DND-41 (cell line): ENCODE data around the gene RAD52.

Experiments
- ATAC-seq: fragments of 200-7000 bp; cut with Tn5 transposase; 3 replicates; pipeline ENCODE4 v1.9.1; 2021; ENCODE audit warnings: low read depth; ENCODE audit not compliant: insufficient read depth
- DNase-seq: peaks from one replicate; pipeline ENCODE4 v3.0.0-alpha.2; 2020
- H2AFZ ChIP-seq: 2 replicates; pipeline ENCODE4 v1.6.0; 2012; ENCODE audit warnings: low read depth, low read length
- H3K27ac ChIP-seq: 2 replicates; pipeline ENCODE4 v1.5.1; 2012; ENCODE audit warnings: low read length, inconsistent platforms
- H3K27me3 ChIP-seq: fragments of 200-600 bp; sonication (generic); 2 replicates; pipeline ENCODE4 v1.6.0; 2012; ENCODE audit warnings: low read length, mild to moderate bottlenecking, inconsistent platforms; ENCODE audit not compliant: insufficient read depth, poor library complexity
- H3K36me3 ChIP-seq: 2 replicates; pipeline ENCODE4 v1.5.1; 2012; ENCODE audit warnings: low read length, inconsistent platforms; ENCODE audit not compliant: insufficient read depth
- H3K4me1 ChIP-seq: 2 replicates; pipeline ENCODE4 v1.5.1; 2012; ENCODE audit warnings: mild to moderate bottlenecking, low read length; ENCODE audit not compliant: insufficient read depth
- H3K4me2 ChIP-seq: 2 replicates; pipeline ENCODE4 v1.6.0; 2012; ENCODE audit warnings: mild to moderate bottlenecking, moderate library complexity, low read length, inconsistent platforms; ENCODE audit not compliant: insufficient read depth
- H3K4me3 ChIP-seq, 2 experiments: fragments of 200-600 bp in 1 of 2; shearing (Covaris generic) in 1 of 2; 2 replicates each; pipeline ENCODE4 v1.5.1; 2012 to 2016; ENCODE audit warnings: inconsistent platforms in 2 of 2, low read length in 2 of 2, mild to moderate bottlenecking in 2 of 2, low read depth in 1 of 2, moderate library complexity in 1 of 2
- H3K79me2 ChIP-seq: 2 replicates; pipeline ENCODE4 v1.6.0; 2012; ENCODE audit warnings: low read length, inconsistent platforms; ENCODE audit not compliant: insufficient read depth
- H3K9ac ChIP-seq: 2 replicates; pipeline ENCODE4 v1.6.0; 2012; ENCODE audit warnings: low read depth, mild to moderate bottlenecking, inconsistent platforms, low read length, moderate library complexity
- H3K9me3 ChIP-seq: 2 replicates; pipeline ENCODE4 v1.5.1; 2012; ENCODE audit warnings: low read length, moderate library complexity, mild to moderate bottlenecking, inconsistent platforms; ENCODE audit not compliant: insufficient read depth, severe bottlenecking
- H4K20me1 ChIP-seq: 2 replicates; pipeline ENCODE4 v1.6.0; 2012; ENCODE audit warnings: low read length; ENCODE audit not compliant: insufficient read depth
- EZH2 ChIP-seq: IDR thresholded peaks from 3 replicates; pipeline ENCODE4 v1.6.1; 2012; ENCODE audit warnings: borderline replicate concordance, low read depth, mild to moderate bottlenecking, moderate library complexity, low read length, inconsistent platforms; ENCODE audit not compliant: severe bottlenecking
- TF ChIP-seq, protein P1 (sequence below): IDR thresholded peaks from 2 replicates; pipeline ENCODE4 v1.5.1; 2012; ENCODE audit warnings: borderline replicate concordance, low read length, moderate library complexity, mild to moderate bottlenecking; ENCODE audit not compliant: poor library complexity, severe bottlenecking; ENCODE audit errors: extremely low read depth

RAD52 gene

DNA sequence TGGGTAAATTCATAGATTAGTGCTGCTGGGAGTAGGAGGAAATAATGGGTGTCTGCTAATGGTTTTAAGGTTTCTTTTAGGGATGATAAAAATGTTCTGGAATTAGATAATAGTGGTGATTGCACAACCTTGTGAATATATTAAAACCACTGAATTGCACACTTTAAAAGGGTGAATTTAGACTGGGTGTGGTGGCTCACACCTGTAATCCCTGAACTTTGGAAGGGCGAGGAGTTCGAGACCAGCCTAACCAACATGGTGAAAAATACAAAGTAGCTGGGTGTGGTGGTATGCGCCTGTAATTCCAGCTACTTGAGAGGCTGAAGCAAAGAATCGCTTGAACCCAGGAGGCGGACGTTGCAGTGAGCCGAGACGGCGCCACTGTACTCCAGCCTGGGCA is 1.3 kb downstream of the RAD52 start:
- DNase-seq (no peak), ATAC-seq (no peak)
- Histone ChIP-seq H3K36me3 (peaks cover 21% of the 10 kb centered on the region), H3K9me3 (no peaks in the 10 kb centered on the region), H3K4me2 (peak overlapping the region; percentile 89), H3K27ac (no peak overlapping the region), H3K27me3 (no peaks in the 10 kb centered on the region), H3K4me1 (peaks cover 25% of the 10 kb centered on the region), H3K9ac (peak overlapping the region; percentile 89), H3K79me2 (peaks cover 61% of the 10 kb centered on the region), H3K4me3 (peak overlapping the region; percentile 87 to 88; a peak in 3 of 4 replicates), H2AFZ (no peak overlapping the region), H4K20me1 (peaks cover under 1% of the 10 kb centered on the region; the same call in 1 of the 2 replicates)
- TF ChIP-seq, protein P1, sequence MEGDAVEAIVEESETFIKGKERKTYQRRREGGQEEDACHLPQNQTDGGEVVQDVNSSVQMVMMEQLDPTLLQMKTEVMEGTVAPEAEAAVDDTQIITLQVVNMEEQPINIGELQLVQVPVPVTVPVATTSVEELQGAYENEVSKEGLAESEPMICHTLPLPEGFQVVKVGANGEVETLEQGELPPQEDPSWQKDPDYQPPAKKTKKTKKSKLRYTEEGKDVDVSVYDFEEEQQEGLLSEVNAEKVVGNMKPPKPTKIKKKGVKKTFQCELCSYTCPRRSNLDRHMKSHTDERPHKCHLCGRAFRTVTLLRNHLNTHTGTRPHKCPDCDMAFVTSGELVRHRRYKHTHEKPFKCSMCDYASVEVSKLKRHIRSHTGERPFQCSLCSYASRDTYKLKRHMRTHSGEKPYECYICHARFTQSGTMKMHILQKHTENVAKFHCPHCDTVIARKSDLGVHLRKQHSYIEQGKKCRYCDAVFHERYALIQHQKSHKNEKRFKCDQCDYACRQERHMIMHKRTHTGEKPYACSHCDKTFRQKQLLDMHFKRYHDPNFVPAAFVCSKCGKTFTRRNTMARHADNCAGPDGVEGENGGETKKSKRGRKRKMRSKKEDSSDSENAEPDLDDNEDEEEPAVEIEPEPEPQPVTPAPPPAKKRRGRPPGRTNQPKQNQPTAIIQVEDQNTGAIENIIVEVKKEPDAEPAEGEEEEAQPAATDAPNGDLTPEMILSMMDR, result no peak

DNA sequence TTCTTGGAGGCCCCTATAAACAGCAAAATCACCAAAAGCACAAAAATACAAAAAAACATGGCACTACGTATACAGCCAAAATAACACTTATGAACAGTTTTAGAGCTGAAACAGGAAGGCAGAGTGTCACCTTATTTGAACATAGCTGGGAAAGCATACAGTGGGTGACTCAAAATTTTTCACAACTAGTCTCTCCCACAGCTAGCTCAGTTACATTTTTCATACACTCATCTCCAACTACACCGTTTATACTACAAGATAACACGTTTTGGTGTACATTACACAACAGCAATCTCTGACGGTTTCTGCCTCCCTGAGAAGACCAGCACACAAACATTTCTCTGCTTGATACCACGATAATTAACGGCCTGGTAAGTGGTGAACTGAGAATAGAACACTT is 2.9 kb downstream of the RAD52 start:
- H3K27me3 ChIP-seq, result no peaks in the 10 kb centered on the region
- TF ChIP-seq, protein P1, result no peak
- no peak for TF ChIP-seq EZH2
- H3K79me2 ChIP-seq, result peaks cover 76% of the 10 kb centered on the region
- H3K27ac ChIP-seq, result no peak overlapping the region
- DNase-seq (no peak), ATAC-seq (no peak)
- no peaks in the 10 kb centered on the region for H3K9me3 ChIP-seq
- peaks cover 32% of the 10 kb centered on the region for H3K36me3 ChIP-seq
- peak overlapping the region; percentile 36; the same call in 1 of the 2 replicates for H3K4me2 ChIP-seq
- H3K9ac ChIP-seq, result no peak overlapping the region
- H3K4me3 ChIP-seq, result no peak overlapping the region
- H3K4me1 ChIP-seq, result peaks cover 25% of the 10 kb centered on the region
- no peak overlapping the region for H2AFZ ChIP-seq
- H4K20me1 ChIP-seq, result peaks cover 4% of the 10 kb centered on the region; the same call in 1 of the 2 replicates

DNA sequence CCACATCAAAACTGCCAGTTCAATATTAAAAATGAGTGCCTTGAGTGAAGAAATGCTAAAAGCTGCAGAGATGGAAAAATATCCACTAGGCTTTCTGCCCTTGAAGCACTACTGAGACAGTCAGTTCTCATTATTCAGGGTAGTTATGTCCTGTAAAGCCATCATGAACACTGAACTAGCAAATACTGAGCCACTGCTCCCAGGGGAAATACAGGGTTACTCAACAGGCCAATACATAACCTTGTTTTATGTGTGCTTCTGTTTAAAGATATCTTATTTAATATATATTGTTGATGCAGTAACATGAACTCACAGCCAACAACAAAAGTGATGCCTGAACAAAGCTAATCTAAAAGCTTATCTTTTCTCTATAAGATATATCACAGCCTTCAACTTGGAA is 3.3 kb downstream of the RAD52 start:
- Histone ChIP-seq H3K4me2 (no peak overlapping the region), H3K4me3 (no peak overlapping the region), H3K9ac (no peak overlapping the region), H3K36me3 (peaks cover 33% of the 10 kb centered on the region), H3K4me1 (peaks cover 25% of the 10 kb centered on the region), H2AFZ (no peak overlapping the region), H3K9me3 (no peaks in the 10 kb centered on the region), H3K27me3 (no peaks in the 10 kb centered on the region), H4K20me1 (peaks cover 4% of the 10 kb centered on the region; the same call in 1 of the 2 replicates), H3K79me2 (peaks cover 78% of the 10 kb centered on the region), H3K27ac (no peak overlapping the region)
- DNase-seq (no peak), ATAC-seq (no peak)
- TF ChIP-seq, protein P1, result no peak
- no peak for TF ChIP-seq EZH2

DNA sequence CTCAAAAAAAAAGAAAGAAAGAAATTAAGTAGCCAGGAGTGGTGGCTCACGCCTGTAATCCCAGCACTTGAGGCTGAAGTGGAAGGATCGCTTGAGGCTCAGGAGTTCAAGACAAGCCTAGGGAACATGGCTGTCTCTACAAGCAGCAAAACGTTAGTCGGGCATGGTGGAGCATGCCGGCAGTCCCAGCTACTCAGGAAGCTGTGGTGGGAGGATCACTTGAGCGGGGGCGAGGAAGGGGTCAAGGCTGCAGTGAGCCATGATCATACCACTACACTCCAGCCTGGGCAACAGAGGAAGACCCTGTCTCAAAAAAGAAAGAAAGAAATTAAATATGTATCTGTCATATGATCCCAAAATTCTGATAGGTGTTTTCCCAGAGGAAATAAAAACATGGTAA is 5.3 kb downstream of the RAD52 start:
- Histone ChIP-seq H3K4me3 (no peak overlapping the region), H3K27ac (no peak overlapping the region), H3K79me2 (peaks cover 94% of the 10 kb centered on the region), H3K9me3 (no peaks in the 10 kb centered on the region), H2AFZ (no peak overlapping the region), H3K4me2 (no peak overlapping the region), H4K20me1 (peaks cover 4% of the 10 kb centered on the region; the same call in 1 of the 2 replicates), H3K4me1 (peaks cover 21% of the 10 kb centered on the region), H3K36me3 (peaks cover 38% of the 10 kb centered on the region), H3K27me3 (no peaks in the 10 kb centered on the region), H3K9ac (no peak overlapping the region)
- TF ChIP-seq, protein P1, result no peak
- no peak for TF ChIP-seq EZH2
- DNase-seq, result no peak
- no peak for ATAC-seq
